Common myeloid progenitor, CD34-positive (primary cell): ENCODE data around the gene DOP1A.
"Not testable (repeated sequence)": the region's sequence is repeated elsewhere in the genome, so short reads cannot be mapped to it uniquely, and the experiment has no call there.

Source experiments
- CTCF ChIA-PET: fragments of 350-600 bp; sonication (Branson Sonifier 250); formaldehyde crosslinking; loops from one replicate; lab custom pipeline; 2021; ENCODE audit warnings: antibody characterized with exemption; lab: Charles Lee
- POLR2A ChIA-PET: fragments of 350-600 bp; sonication (Branson Sonifier 250); formaldehyde crosslinking; loops from one replicate; lab custom pipeline; 2021; ENCODE audit warnings: antibody characterized with exemption; lab: Charles Lee
- DNase-seq, 3 donors: peaks; one replicate each; pipeline versions ENCODE4 v3.0.0 to v3.0.0-alpha.2; 2013
- H3K27ac ChIP-seq, 2 experiments: 1 replicate in 1 of 2; 2 replicates in 1 of 2; pipeline ENCODE4 v1.7.0; 2013; ENCODE audit warnings: inconsistent platforms in 2 of 2, low read length in 2 of 2, mild to moderate bottlenecking in 2 of 2, low read depth in 1 of 2, moderate library complexity in 1 of 2; ENCODE audit not compliant: severe bottlenecking in 2 of 2, insufficient read depth in 1 of 2, poor library complexity in 1 of 2
- H3K27me3 ChIP-seq, 5 experiments: replicated peaks in 2 of 5; 1 replicate in 3 of 5; 2 replicates in 2 of 5; pipeline versions ENCODE4 v1.6.1 to v1.7.0; 2013; ENCODE audit warnings: low read length in 4 of 5, mild to moderate bottlenecking in 2 of 5, moderate library complexity in 2 of 5, inconsistent platforms in 1 of 5; ENCODE audit not compliant: insufficient read depth in 5 of 5, control insufficient read depth in 4 of 5
- H3K36me3 ChIP-seq, 4 experiments: 1 replicate in 2 of 4; 2 replicates in 2 of 4; pipeline versions ENCODE4 v1.6.1 to v1.7.0; 2013; ENCODE audit warnings: low read length in 3 of 4, control low read depth in 1 of 4, mild to moderate bottlenecking in 1 of 4; ENCODE audit not compliant: control insufficient read depth in 4 of 4, insufficient read depth in 4 of 4
- H3K4me1 ChIP-seq, 4 experiments: 1 replicate in 3 of 4; 2 replicates in 1 of 4; pipeline versions ENCODE4 v1.6.1 to v1.7.1; 2013; ENCODE audit warnings: low read length in 3 of 4, mild to moderate bottlenecking in 3 of 4, control low read depth in 1 of 4, inconsistent platforms in 1 of 4, moderate library complexity in 1 of 4; ENCODE audit not compliant: control insufficient read depth in 4 of 4, insufficient read depth in 4 of 4; ENCODE audit errors: control extremely low read depth in 1 of 4
- H3K4me3 ChIP-seq, 7 experiments: 1 replicate in 4 of 7; 2 replicates in 3 of 7; pipeline versions ENCODE4 v1.5.1 to v1.7.0; 2013; ENCODE audit warnings: mild to moderate bottlenecking in 7 of 7, low read length in 6 of 7, moderate library complexity in 6 of 7, inconsistent platforms in 2 of 7, low read depth in 2 of 7, control low read depth in 1 of 7; ENCODE audit not compliant: insufficient read depth in 4 of 7, control insufficient read depth in 1 of 7; ENCODE audit errors: extremely low read depth in 1 of 7
- H3K9me3 ChIP-seq, 5 experiments: 1 replicate in 4 of 5; 2 replicates in 1 of 5; pipeline versions ENCODE4 v1.6.1 to v1.7.1; 2013; ENCODE audit warnings: low read length in 4 of 5, mild to moderate bottlenecking in 2 of 5, inconsistent platforms in 1 of 5, low read depth in 1 of 5, moderate library complexity in 1 of 5; ENCODE audit not compliant: control insufficient read depth in 4 of 5, insufficient read depth in 2 of 5; ENCODE audit errors: control extremely low read depth in 1 of 5
- WGBS: methylation state at CpG from one replicate; pipeline ENCODE4 v1.1.5; 2013; ENCODE audit not compliant: insufficient coverage; 5-methylcytosine and 5-hydroxymethylcytosine counted together

Gene DOP1A

DNA sequence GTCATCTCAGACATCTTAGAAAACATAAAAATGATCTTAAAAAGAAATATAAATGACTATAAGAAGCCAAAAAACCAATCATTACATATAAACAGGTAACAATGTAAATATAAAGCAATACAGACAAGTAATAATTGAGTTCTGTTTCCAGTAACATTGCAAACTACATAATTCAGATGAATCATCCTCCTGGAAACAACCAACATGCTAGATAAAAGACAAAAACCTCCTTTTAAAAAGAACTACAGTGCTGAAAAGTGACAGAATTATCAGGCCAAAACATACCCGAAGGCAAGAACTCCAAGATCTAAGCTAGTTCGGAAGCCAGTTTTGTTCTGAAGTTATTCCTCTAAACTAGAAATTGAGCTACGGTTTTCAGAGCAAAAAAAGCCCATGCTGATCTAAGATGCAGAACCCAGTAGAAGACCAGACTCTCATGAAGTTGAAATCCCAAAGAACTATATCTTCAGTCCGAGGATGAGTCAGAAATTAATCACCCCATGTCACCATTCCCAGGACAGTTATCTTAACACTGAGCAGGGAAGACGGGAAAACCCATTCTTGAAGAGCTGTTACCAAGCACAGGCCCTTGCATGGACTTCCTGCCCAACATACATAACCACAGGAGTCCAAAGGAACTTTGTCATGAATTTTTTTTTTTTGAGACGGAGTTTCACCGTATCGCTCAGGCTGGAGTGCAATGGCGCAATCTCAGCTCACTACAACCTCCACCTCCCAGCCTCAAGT lies 115.8 kb downstream of the DOP1A start:
- H3K27me3 ChIP-seq = no peaks in the 10 kb centered on the region
- no peak overlapping the region for H3K4me3 ChIP-seq
- WGBS = 90% methylated on average over 8 of the region's 9 CpGs
- no peak for DNase-seq
- POLR2A ChIA-PET = no interaction called here
- no peaks in the 10 kb centered on the region for H3K4me1 ChIP-seq
- CTCF ChIA-PET = interaction anchor here (1.2 to 2.2 kb wide), 3 partner anchors 33 to 118 kb away, joined by 3 to 7 read pairs (median 4); partner anchors contain the start of gene DOP1A
- no peak overlapping the region for H3K27ac ChIP-seq
- H3K9me3 ChIP-seq = no peaks in the 10 kb centered on the region
- H3K36me3 ChIP-seq = peaks cover 5 to 41% (median 25%) of the 10 kb centered on the region in 4 experiments

DNA sequence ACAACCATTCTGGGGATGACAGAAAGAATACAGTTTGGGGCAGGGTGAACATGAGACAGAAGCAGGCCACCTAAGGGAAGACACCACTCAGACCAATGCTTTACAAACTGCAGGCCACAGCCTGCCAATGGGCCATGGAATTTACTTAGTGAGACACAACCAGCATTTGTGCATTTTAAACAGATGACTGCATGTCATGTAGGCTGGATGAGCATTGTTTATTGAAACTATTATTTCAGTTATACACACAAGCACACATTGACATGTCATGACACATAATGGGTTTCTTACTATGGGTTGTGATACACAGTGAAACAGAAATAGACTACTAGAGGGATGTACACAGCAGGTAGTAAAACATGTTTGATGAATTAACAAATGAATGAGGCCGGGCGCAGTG lies 117.6 kb downstream of the DOP1A start:
- POLR2A ChIA-PET = no interaction called here
- H3K4me1 ChIP-seq = no peaks in the 10 kb centered on the region
- H3K27me3 ChIP-seq = no peaks in the 10 kb centered on the region
- CTCF ChIA-PET = interaction anchor here (1.1 to 2.2 kb wide), 2 partner anchors 31 to 118 kb away, joined by 3 to 7 read pairs; partner anchors contain the start of gene DOP1A
- H3K27ac ChIP-seq = no peak overlapping the region
- H3K9me3 ChIP-seq = no peaks in the 10 kb centered on the region
- H3K36me3 ChIP-seq = peaks cover 5 to 45% (median 27%) of the 10 kb centered on the region in 4 experiments
- 100% methylated on average over 2 of the region's 2 CpGs for WGBS
- no peak overlapping the region for H3K4me3 ChIP-seq
- no peak for DNase-seq

DNA sequence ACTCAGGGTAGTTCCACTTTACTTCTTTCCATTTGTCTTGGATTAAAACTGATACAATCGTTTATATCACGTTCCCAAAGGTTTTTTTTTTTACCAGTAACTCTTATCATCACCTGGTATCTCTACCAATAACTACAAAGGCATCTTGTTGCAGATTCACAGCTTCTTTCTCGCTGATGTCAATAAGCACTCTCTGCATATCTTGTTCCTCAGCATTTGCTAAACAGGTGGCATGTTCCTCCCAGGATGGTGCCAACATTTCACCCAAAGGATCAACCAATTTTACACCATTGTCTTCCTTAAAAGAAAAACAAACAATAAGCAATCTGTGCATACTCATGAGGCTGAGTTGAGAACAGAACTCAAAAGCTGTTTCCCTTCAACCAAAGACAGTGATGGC lies 121.0 kb downstream of the DOP1A start:
- H3K27me3 ChIP-seq = no peaks in the 10 kb centered on the region
- no peak for DNase-seq
- peaks cover 5 to 30% (median 13%) of the 10 kb centered on the region in 4 experiments for H3K36me3 ChIP-seq
- H3K4me1 ChIP-seq = peaks cover 2 to 8% (median 4%) of the 10 kb centered on the region in 4 experiments
- CTCF ChIA-PET = interaction anchor here (0.7 to 1.3 kb wide), 3 partner anchors 19 to 122 kb away, joined by 3 to 5 read pairs (median 3); partner anchors contain the start of gene DOP1A
- H3K4me3 ChIP-seq = no peak overlapping the region
- no peaks in the 10 kb centered on the region for H3K9me3 ChIP-seq
- WGBS = 96% methylated on average over 3 of the region's 3 CpGs
- POLR2A ChIA-PET = no interaction called here
- H3K27ac ChIP-seq = no peak overlapping the region

DNA sequence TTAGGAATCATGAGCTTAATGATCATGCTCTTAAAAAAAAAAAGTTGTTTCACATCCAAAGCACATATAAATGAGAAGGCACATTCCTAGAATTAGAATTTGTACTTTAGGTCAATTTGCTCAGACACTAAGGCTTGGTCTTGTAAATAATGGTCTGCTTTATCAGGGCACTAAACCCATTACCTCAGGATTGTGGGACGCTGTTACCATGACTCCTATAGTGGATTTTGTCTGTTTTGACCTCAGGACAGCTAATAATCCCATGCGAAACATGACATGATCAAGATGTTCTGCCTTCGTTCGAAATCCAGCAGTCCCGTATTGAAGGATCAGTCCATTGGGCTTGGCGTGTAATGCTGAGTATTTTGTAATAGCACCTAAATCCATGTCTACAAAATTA lies 123.2 kb downstream of the DOP1A start:
- ChIA-PET CTCF (interaction anchor here (1.1 to 1.5 kb wide), 2 partner anchors 24 to 123 kb away, joined by 3 to 6 read pairs; partner anchors contain the start of gene DOP1A), POLR2A (no interaction called here)
- Histone ChIP-seq H3K4me1 (peaks cover 8 to 18% (median 11%) of the 10 kb centered on the region in 4 experiments), H3K4me3 (no peak overlapping the region), H3K27me3 (peaks cover 0 to 3% (median 0%) of the 10 kb centered on the region in 5 experiments), H3K27ac (no peak overlapping the region), H3K9me3 (no peaks in the 10 kb centered on the region), H3K36me3 (peaks cover 0 to 22% (median 7%) of the 10 kb centered on the region in 4 experiments)
- DNase-seq = no peak
- WGBS = 96% methylated on average over 2 of the region's 6 CpGs

DNA sequence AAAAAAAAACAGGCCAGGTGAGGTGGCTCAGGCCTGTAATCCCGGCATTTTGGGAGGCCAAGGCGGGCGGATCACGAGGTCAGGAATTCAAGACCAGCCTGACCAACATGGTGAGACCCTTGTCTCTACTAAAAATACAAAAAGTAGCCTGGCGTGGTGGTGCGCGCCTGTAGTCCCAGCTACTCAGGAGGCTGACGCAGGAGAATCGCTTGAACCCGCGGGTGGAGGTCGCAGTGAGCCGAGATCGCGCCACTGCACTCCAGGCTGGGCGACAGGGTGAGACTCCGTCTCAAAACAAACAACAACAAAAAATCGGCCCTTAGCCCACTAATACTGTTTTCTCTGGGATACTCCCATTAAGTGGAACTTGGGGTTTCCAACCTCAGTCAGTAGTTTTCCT lies 124.5 kb downstream of the DOP1A start:
- POLR2A ChIA-PET, H3K27ac ChIP-seq: not testable (repeated sequence)
- WGBS = 88% methylated on average over 12 of the region's 18 CpGs

DNA sequence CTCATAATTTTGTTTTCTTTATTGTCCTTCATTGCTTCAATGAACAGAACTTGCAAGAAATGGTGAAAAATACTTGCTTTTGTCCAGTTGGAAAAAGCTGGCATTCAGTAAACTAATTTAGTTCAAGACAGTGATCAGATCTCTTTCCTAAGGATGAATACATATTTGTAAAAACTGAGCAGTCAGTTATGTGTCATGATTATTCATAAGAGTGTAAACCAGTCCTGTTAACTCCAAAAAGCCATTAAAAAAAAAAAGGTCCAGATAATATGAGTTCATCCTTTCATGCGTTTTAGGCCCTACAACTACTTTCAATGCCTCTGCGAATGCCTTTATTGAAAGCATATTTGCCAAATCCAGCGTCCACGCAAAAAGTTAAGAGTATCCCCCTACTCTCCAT lies 125.0 kb downstream of the DOP1A start:
- peaks cover 0 to 3% (median 0%) of the 10 kb centered on the region in 5 experiments for H3K27me3 ChIP-seq
- no peaks in the 10 kb centered on the region for H3K9me3 ChIP-seq
- H3K36me3 ChIP-seq = peaks cover 0 to 12% (median 3%) of the 10 kb centered on the region in 4 experiments
- H3K4me3 ChIP-seq = peak overlapping the region; percentile 86 to 100 (median 92)
- H3K4me1 ChIP-seq = peaks cover 8 to 18% (median 11%) of the 10 kb centered on the region in 4 experiments
- CTCF ChIA-PET = interaction anchor here (4.5 kb wide), 1 partner anchor 126 kb away, joined by 20 read pairs; the partner anchor contains the start of genes DOP1A and UBE3D
- POLR2A ChIA-PET = no interaction called here
- peak in 2 of 3 donors; percentile 2 to 23 for DNase-seq
- WGBS = 3% methylated on average over 4 of the region's 4 CpGs
- H3K27ac ChIP-seq = peak overlapping the region in 1 of 2 experiments; percentile 78

More for the DNA sequence above, 124.5 kb downstream of the DOP1A start:
- Histone ChIP-seq H3K4me1 (peaks cover 8 to 18% (median 11%) of the 10 kb centered on the region in 4 experiments), H3K36me3 (peaks cover 0 to 12% (median 3%) of the 10 kb centered on the region in 4 experiments), H3K4me3 (peak overlapping the region in 5 of 7 experiments; percentile 86 to 95 (median 89))
- not testable (repeated sequence) for DNase-seq, H3K27me3 ChIP-seq, H3K9me3 ChIP-seq
- CTCF ChIA-PET = interaction anchor here (4.5 kb wide), 1 partner anchor 126 kb away, joined by 20 read pairs; the partner anchor contains the start of genes DOP1A and UBE3D
